Posterior cingulate gyrus (tissue), 11 donors: ENCODE measurements around the gene KRT13.

Experiments used
- DNase-seq, 10 donors: peaks; one replicate each; pipeline versions ENCODE4 v3.0.0 to v3.0.0-alpha.2; 2020 to 2021; ENCODE audit warnings: mixed read lengths in 3 of 10
- intact Hi-C: fragments of 100-400 bp; cut with DNase I; formaldehyde crosslinking; loops from one replicate; pipeline ENCODE4 v1.15.1; 2023

The KRT13 gene

DNA sequence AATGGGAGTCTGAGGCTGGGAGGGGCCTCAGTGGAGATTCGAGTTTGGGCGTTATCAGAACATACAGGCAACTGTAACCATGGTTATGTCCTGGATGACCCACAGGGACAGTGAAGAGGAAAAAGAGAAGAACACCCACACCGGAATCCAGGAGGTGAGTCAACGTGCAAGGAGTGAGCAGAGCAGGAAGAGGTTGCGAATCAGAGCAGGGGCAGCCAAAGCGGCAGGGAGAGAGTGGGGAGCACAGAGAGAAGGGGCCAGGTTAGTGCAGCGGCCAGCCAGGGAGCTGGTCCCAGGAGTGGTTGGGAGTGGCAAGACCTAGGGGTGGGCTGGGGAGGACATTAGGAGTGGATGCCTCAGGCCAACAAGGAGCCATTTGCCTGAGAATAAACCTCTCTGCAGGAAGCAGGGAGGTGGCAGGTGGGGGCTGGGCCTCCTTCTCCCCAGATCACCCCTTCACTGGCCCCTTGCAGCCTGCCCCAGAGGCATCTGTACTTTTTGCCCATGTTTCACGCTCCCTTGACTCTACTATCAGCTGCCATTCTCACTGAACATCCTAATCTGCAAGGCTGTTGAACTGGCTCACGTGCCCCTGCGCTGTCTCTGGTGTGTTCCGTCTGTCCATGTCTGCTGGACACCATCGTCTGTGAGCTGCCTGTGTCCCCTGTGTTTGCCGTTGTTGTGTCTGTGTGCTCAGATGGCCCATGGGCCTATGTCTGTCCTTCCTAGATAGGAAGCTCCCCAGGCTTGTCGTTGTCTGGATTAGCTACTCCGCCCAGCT, 5.1 kb downstream of the KRT13 start:
- intact Hi-C loops, result no loop called here
- no peak for DNase-seq

DNA sequence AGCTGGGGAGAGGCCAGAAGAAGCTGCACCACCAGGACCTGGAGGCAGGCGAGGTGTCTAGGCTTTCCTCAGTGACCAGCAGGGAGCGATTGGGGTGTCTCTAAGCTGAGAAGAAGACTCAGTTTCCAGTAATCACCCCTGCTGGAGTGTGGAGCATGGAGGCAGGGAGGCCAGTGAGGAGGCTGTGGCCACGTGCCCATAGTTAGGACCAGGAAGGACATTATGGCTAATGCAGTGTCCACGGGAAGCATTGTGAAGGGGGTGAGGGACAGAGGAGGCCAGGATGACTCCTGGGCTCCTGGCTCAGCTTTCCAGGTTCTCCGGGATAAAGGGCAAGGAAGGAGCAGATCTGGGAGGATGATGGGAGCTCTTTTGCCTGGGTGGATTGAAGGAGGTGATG, 5.7 kb downstream of the KRT13 start:
- intact Hi-C loops, result no loop called here
- no peak for DNase-seq

DNA sequence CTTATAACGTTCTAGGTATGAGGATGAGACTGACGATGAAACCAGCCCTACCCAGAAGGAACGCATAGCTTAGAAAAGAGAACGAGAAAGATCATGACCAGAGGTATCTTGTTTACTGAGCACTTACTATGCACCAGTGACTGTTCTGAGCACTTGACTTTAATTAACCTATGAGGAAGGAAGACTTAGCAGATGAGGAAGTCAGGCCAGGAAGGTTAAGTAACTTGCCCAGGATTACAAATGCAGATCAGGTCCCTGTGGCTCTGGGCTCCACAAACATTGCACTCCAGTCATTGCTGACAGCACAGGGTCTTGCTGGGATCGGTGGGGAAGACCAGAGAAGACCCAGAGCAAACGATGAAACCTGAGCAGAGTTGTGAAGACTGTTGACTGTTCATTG, 7.1 kb downstream of the KRT13 start:
- DNase-seq, result no peak
- intact Hi-C loops, result no loop called here

DNA sequence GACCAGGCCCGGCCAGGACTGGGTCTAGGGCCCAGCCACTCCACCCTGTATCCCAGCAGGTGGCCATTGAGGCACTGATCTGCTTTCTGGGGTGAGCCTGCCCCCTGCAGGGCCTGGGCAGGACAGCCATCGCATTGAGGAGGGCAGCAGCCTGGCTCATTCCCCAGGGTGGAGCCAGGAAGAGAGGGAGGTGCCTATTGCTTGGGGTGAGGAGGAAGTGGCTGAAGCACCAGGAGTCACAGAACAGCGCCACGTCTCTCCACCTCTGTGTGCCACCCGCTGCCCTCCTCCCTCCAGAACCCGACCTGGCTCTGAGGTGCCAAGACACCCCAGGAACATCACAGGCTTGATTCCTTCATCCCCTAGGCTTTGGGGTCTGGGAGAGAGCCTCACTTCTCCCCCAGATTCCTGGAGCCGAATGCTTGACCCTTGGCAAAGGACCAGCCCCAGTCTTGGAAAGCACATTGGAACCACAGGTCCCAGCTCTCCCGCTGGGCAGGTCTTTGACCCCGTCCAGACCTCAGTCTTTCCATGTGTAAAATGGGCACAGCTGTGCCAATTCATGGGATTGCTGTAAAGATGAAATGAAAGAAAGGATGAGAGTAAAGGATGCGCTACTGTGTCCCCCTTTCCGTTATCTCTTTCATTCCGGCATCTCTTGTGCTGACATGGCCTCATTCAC, 8.5 kb downstream of the KRT13 start:
- intact Hi-C loops, result no loop called here
- peak in 4 of 10 donors; percentile 14 to 34 (median 20) for DNase-seq

DNA sequence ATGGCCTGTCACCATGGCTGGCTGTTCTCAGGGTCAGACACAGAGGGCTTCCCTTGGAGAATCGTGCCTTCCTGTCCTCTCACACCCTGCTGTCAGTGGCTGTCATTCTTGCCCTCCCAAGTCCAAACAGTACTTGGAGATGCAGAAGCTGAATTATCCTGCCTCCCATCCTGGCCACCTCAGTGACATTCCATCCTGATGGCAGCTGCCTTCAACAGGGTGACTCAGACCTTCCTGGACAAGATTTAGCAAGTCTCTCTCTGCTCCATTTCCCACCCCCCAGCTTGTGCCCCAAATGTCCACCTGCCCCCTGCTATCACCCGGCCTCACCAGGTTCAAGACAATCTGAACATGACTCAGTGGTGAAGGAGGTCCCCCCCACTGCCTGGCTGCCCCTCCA, 10.9 kb downstream of the KRT13 start:
- intact Hi-C loops, result no loop called here

DNA sequence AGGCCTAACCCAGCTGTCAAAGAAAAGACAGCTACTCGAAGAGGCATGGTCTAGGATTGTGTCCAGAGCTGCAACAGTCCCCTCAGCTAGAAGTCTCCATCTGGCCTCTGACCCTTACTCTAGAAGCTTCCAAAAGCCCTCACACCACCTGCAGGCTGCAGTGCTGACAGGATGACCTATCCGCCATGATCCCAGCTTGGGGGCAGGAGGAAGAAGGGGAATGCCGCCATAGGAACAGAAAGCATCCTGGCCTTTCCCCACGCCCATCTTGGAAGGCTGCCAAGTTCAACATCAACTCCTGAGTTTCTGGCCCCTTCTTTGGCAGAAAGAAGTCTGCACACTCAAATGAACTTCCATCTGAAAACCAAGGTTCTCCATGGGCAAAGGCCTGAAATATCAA, 12.6 kb downstream of the KRT13 start:
- intact Hi-C loops, result no loop called here
- peak in 1 of 10 donors; percentile 29 for DNase-seq

More for the DNA sequence above, 10.9 kb downstream of the KRT13 start:
- peak in 1 of 10 donors; percentile 49 for DNase-seq

DNA sequence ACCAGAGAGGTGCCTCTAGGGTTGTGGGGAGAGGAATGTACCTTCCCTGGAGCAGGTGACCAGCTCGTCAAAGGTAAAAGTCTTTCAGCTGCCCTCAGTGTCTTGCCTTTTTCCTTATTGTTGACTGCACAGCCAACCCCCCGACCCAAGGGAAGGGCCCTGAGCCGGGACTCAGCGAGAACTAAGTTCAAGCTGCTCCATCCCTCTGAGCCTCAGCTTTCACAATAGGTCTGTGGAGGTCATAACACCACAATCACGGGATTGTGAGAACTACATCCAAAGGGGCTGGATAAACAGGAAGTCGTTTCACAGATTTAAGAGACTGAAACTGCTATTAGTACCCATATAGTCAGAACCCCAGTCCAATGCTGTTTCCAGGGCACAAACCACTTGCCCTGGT, 13.1 kb downstream of the KRT13 start:
- DNase-seq, result peak in 1 of 10 donors; percentile 33
- intact Hi-C loops, result no loop called here

DNA sequence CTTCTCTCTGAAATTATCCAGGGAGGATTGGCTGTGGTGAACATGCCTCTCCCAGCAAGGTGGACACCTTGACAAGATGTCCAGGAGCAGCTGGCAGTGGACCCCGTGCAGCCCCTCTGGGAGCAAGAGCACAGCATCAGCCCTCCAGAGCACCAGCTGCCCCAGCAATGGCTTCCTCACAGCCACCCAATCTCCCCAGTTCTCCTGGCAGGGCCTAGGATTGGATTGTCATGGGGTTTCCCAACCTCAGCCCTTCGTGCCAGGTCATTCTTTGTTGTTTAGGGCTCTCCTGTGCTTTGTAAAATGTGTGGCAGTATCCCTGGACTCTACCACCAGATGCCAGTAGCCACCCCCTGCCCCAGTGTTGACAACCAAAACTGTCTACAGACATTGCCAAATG, 13.9 kb downstream of the KRT13 start:
- peak in 1 of 10 donors; percentile 27 for DNase-seq
- intact Hi-C loops, result no loop called here

DNA sequence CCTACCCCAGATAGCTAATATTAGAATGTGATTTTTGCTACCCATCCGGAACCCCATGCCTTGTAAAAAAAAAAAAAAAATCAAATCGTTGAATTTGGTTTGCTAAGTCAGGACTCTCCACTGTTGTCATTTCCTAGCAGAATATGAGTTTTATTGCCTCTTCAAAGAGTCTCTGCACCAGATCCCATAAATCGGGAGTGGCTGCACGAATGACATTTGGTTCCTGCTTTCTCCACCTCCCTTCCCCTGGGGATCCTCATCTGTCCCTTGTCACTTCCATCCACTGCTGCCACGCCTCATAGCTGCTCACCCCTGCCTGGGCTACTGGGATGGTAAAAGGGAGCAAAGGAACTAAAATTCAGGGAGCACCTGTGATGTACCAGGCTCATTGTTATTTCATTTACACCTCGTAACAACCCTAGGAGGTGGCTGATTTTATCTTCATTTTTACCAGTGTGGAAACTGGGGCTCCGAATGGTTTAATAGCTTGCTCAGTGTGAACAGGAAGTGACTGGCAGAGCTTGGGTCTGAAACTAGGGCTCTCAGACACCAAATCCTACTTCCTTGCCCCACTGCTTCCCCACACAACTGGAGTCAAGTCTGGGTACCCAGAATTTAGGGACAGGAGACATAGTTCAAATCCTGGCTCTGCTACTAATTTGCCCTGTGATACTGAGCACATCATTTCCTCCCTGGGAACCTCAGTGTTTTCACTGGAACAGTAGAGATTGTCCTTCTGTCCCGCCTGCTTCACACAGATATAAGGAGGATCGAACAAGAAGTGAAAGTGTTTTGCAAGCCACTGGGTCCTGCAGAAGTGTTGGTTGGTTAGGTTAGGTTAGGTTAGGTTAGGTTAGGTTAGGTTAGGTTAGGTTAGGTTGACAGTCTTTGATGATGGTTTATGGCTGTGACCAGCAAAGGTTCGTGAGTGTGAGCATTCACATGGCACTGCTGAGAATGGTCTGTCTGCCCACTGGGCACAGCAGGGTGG, 15.1 kb downstream of the KRT13 start:
- DNase-seq, result peak in 1 of 10 donors; percentile 5
- intact Hi-C loops, result no loop called here

DNA sequence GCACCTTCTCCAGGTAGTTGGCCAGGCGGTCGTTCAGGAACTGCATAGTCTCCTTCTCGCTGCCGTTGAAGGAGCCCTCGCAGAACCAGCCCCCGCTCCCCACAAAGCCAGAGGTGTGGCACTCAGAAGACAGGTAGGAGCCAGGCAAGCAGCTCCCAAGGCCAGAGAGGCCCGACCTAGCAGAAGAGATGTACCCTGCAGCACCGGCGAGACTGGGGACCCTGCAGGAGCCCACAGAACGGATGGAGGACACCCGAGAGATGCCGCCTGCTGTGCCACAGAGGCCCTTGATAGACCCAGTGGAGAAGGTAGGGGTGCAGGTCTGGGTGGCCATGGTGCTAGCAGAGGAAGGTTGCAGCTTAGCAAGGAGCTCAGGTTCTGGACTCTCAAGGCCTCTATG, 15.9 kb downstream of the KRT13 start, which contains the start of gene KRT36:
Gene KRT36 (minus strand): TSS at position 380 of the 400 bp plus-strand sequence. CDS start 46 bp downstream, at position 334.
- DNase-seq, result peak in 1 of 10 donors; percentile 61
- intact Hi-C loops, result no loop called here

DNA sequence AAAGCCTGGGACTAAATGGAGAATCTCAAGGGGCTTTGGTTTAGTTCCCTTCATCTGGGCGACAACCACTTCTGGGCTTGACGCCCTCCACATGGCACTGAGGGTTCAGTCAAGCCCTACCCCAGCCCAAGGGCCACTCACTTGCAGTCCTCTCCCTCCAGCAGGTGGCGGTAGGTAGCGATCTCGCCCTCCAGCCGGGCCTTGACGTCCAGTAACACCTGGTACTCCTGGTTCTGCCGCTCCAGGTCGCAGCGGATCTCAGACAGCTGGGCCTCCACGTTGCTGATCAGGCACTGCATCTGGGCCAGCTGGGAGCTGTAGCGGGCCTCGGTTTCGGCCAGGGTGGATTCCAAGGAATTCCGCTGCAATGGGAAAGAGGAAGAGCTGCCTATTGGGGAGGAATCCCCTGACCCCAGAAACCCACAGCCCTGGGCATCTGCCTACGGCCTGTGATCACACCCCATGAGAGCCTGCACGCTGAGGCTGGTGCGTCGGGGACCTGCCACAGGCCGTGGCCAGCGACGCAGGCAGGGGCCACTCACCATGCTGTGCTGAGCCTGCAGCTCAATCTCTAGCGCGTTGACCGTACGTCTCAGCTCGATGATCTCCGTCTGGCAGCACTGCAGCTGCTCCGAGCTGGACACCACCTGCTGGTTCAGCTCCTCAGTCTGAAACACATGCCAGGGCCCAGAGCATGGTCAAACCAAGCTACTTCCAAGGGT, 18.4 kb downstream of the KRT13 start:
- intact Hi-C loops, result no loop called here
- peak in 2 of 10 donors; percentile 25 to 79 for DNase-seq

DNA sequence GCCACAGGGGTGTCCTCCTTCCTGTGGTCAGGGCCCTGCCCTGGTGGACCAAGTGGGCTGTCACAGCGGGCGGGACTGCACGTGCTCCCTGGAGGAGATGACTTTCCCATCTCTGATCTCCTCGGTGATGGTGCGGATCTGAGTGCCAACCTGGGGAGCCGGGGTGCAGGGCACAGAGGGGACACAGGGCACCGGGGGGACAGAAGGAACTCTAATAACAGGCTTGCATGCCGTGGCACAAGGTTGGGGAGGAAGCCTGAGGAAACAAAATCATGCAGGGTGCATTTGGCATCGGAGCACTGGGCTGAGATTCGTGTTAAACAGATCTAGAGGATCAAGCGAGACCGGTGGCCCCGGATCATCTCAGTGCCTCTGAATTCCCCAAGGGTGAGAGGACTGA, 19.1 kb downstream of the KRT13 start:
- peak in 2 of 10 donors; percentile 52 to 67 for DNase-seq
- intact Hi-C loops, result no loop called here

DNA sequence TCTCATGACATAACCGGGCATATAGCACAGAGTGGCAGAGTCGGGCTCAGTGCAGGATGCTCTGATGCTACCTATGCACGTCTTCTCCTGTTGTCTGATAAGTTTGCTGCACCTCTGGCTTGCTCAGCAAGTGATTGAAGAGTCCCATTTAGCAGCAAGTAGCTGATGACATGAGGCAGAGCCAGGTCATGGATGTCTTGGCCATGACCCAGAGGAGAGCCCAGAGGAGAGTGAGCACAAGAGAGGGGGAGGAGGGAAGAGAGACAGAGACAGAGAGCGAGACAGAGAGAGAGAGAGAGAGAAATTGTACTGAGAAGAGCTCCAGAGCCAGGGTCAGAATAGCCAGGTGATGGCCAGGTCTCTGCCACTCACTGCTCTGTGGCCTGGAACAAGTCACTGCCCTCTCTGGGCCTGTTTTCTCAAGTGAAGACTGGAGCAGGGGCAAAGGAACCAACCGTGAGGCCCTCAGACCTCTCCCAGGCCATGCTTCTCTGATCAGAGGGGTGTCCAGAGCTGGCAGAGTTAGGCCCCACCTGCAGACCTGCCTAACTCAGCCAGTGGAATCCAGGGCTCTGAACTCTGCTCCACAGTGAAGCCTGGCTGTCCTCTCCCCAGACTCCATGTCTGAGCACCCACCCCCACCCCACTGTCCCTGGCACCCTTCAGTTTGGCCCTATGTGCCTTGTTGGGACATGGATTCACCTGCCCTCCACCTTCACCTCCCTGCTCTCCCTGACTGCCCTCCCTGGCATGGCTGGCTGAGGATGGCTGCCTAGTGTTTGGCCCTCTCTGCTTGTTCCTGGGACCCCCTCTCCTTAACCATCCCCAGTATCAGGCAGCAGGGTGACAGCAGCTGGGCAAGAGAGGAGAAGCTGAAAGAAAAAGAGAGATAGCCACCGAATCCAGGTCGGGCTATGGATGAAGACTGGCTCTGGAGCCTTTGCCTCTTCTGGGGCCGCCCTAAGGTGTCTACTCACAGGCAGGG, 20.2 kb downstream of the KRT13 start:
- DNase-seq, result peak in 2 of 10 donors; percentile 28 to 55
- intact Hi-C loops, result no loop called here

DNA sequence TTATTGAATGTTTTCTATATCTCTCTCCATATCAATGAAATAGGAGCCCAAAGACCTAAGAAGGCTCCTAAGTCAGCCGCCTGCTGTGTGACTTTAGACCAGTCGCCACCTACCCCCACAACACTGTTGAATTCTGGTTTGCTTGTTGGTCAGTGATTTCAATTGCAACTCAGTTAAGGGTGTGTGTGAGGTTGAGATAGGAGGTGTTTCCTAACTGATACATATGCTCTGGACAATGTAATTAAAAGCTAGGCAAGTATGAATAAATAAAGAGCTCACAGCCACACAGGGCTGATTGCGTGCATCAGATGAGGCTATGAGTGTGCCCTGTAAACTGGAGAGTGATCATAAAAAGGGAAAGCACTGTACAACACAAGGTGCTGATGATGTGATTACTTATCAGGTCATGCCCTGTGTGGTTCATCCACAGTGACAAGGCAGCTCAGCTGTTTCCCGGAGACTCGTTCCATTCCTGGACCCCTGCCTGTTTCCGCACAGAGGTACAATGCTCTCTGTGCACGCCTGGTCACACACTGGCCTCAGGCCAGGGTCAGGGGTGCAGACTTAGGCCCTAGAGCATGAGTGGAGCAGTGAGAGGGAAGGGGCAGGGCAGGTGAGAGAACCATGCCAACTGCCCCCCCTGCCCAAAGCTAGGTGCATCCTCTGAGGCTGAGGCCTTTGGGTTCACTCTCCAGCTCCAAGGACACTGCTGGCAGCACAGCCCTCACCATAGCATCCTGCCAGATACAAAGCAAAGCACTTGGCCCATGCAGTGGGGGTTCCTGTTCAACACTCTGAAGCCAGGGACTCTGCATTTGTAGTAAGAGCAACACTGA, 21.2 kb downstream of the KRT13 start:
- intact Hi-C loops, result no loop called here
- DNase-seq, result peak in 1 of 10 donors; percentile 63

DNA sequence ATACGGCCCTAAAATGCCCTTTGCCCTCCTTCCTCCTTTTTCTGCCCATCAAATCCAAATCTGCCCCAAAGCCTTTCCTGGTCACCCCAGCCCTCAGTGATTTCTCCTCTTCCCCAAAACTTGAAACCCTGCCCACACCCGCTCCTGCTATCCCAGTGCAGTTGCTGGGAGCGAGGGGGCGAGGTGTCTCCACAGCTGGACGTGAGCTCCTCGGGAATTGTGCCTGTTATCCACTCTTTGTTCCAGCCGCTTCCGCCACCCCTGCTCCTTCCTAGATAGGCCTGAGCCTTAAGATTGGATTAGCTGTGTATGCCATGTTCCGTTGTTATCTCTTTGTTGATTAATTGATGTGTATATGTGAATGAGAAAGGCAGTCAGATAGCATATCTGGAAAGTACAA, 21.9 kb downstream of the KRT13 start:
- peak in 1 of 10 donors; percentile 37 for DNase-seq

DNA sequence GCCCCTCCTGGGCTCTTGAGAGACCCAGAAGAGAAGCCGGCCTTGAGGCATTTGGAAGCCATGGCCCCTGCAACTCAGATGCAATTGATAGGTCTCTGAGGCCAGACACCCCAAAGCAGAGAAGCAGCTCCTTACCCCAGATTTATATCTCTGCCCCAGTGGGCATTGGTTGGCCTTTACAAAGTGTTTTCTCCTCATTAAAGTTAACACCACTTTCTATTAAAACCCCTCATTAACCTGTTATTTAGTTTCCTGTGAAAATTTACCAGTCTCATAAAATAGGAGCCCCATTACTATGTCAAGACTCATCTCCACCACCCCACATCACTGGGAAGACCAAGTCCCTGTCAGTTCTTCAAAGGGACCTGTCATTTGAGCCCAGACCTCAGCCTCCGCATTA, 24.4 kb downstream of the KRT13 start, which contains the start of gene KRT35:
Gene KRT35 (minus strand): TSS at position 116 of the 400 bp plus-strand sequence. CDS start 54 bp downstream, at position 62.
- DNase-seq, result no peak
- intact Hi-C loops, result no loop called here

More for the DNA sequence above, 21.9 kb downstream of the KRT13 start:
- intact Hi-C loops, result no loop called here

DNA sequence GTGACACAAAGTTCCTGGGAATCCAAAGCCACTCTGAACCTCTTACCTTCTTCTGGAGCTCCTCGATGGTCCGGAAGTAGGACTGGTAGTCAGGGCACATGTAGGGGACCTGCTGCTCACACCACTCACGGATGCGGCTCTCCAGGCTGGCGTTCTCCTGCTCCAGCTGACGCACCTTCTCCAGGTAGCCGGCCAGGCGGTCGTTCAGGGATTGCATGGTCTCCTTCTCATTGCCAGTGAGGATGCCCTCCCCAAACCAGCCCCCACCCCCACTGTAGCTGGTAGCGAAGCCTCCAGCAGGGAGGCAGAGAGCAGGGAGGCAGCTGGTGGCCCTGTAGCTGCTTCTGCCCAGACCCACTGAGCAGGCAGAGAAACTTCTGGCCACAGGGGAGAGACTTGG, 24.8 kb downstream of the KRT13 start:
- peak in 1 of 10 donors; percentile 65 for DNase-seq
- intact Hi-C loops, result no loop called here

DNA sequence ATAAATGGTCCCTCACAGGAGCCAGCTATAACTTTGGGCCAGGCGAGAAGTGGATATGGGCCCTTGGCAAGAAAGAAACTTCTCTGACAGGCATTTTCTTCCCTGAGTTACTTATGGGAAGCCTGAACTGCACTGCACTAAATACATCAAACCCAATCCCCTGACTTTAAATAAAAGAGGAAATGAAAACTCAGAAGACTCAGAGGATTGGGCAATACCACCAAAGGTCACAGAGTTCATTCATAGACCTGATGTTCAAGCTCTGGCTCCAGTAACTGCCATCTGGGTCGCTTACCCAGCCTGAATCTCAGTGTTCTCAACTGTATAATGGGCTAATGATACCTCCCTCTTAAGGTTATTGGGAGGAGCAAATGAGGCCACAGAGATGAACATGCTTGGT, 25.3 kb downstream of the KRT13 start:
- DNase-seq, result peak in 1 of 10 donors; percentile 8
- intact Hi-C loops, result no loop called here
